CD4-positive, alpha-beta T cell treated with Interleukin-15 for 4 hours (primary cell): ENCODE measurements around the gene NMUR1.
"Not testable (repeated sequence)": the region's sequence is repeated elsewhere in the genome, so short reads cannot be mapped to it uniquely, and the experiment has no call there.

Experiments
- DNase-seq: peaks from one replicate; pipeline ENCODE4 v3.0.0-alpha.2; 2020; ENCODE audit warnings: low spot score

The NMUR1 gene

GRCh38 chr2:231530099-231531011 is at the start of gene NMUR1:
Gene NMUR1, minus strand, starts transcription at chr2:231530445. Its CDS starts 84 bp downstream, at chr2:231530361.
- DNase-seq = peak; percentile 73

- DNase-seq = no peak
These were observed 49.3 kb upstream of the NMUR1 start for GRCh38 chr2:231579560-231579959.

- DNase-seq = not testable (repeated sequence)
These were observed 48.4 kb upstream of the NMUR1 start for GRCh38 chr2:231578655-231579054.

- no peak for DNase-seq
These were observed 46.2 kb upstream of the NMUR1 start for GRCh38 chr2:231576465-231576864.

GRCh38 chr2:231575612-231576256 is 45.5 kb upstream of the NMUR1 start:
- DNase-seq = no peak

- no peak for DNase-seq
These were observed 43.6 kb upstream of the NMUR1 start for GRCh38 chr2:231573698-231574421.

GRCh38 chr2:231573096-231573495 is 42.9 kb upstream of the NMUR1 start:
- no peak for DNase-seq

- no peak for DNase-seq
These were observed 41.5 kb upstream of the NMUR1 start for GRCh38 chr2:231571661-231572191.

- not testable (repeated sequence) for DNase-seq
These were observed 40.7 kb upstream of the NMUR1 start for GRCh38 chr2:231570915-231571314.

GRCh38 chr2:231568785-231569435 is 38.7 kb upstream of the NMUR1 start:
- no peak for DNase-seq

- DNase-seq = no peak
These were observed 38.0 kb upstream of the NMUR1 start for GRCh38 chr2:231568098-231568784.

GRCh38 chr2:231567159-231567558 is 36.9 kb upstream of the NMUR1 start:
- DNase-seq = no peak

GRCh38 chr2:231565887-231566594 is 35.8 kb upstream of the NMUR1 start:
- no peak for DNase-seq

GRCh38 chr2:231563378-231563961 is 33.2 kb upstream of the NMUR1 start:
- DNase-seq = peak; percentile 4

- peak; percentile 82 for DNase-seq
These were observed 27.4 kb upstream of the NMUR1 start for GRCh38 chr2:231557571-231558217.

GRCh38 chr2:231556981-231557380 is 26.7 kb upstream of the NMUR1 start:
- no peak for DNase-seq

- DNase-seq = not testable (repeated sequence)
These were observed 26.3 kb upstream of the NMUR1 start for GRCh38 chr2:231556496-231556895.

- peak; percentile 12 for DNase-seq
These were observed 24.7 kb upstream of the NMUR1 start for GRCh38 chr2:231554748-231555545.

- DNase-seq = no peak
These were observed 24.1 kb upstream of the NMUR1 start for GRCh38 chr2:231554327-231554726.
